CD4-positive, alpha-beta T cell treated with Interleukin-6 at 100 ng/mL for 8 hours (primary cell): ENCODE measurements around the gene SDK1.
"Not testable (repeated sequence)": the region's sequence is repeated elsewhere in the genome, so short reads cannot be mapped to it uniquely, and the experiment has no call there.

ENCODE experiments used
- DNase-seq: peaks from one replicate; pipeline ENCODE4 v3.0.0-alpha.2; 2020; ENCODE audit warnings: mixed read lengths, low spot score

Gene SDK1

GRCh38 chr7:3538041-3538440 is 237.0 kb downstream of the SDK1 start:
- no peak for DNase-seq

- DNase-seq: no peak
Observed at GRCh38 chr7:3540456-3541220, 239.6 kb downstream of the SDK1 start.

DNA sequence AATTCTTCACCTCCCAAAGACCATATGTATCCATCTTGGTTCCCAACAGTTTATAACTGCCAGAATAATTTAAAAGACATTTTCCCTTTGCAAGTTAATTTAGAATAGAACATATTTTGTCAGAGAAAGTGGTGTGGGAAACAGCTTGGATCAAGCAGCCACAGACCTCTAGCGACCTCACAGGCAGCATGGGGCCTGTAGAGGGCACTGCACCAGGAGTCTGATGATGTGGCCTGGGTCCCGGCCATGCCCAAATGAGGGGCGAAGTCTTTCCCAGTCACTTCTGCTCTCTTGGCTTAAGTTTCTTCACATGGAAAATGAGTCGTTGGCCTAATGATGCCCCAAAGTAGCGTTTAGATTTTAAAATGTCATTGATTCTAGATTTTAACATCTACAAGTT is 243.2 kb downstream of the SDK1 start:
- no peak for DNase-seq

GRCh38 chr7:3548815-3549214 is 247.8 kb downstream of the SDK1 start:
- no peak for DNase-seq

- no peak for DNase-seq
Observed at GRCh38 chr7:3549601-3550000, 248.5 kb downstream of the SDK1 start.

DNA sequence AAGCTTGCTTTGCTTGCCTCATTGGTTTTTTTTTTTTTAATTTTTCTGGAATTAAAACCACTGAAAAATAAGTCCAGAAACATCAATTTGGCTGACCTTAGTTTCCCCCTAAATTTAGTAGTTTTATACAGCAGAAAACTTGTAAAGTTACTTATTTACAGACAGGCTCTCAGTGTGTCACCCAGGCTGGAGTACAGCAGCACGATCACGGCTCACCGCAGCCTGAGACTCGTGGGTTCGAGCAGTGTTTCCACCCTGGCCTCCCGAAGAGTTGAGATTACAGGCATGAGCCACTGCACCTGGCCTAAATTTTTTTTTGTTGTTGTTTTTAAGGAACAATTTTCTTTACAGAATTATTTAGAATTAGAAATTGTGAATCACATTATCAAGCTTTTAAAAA is 250.5 kb downstream of the SDK1 start:
- DNase-seq: no peak

GRCh38 chr7:3552499-3552898 is 251.4 kb downstream of the SDK1 start:
- DNase-seq: no peak

- DNase-seq: no peak
Observed at GRCh38 chr7:3558400-3558799, 257.3 kb downstream of the SDK1 start.

DNA sequence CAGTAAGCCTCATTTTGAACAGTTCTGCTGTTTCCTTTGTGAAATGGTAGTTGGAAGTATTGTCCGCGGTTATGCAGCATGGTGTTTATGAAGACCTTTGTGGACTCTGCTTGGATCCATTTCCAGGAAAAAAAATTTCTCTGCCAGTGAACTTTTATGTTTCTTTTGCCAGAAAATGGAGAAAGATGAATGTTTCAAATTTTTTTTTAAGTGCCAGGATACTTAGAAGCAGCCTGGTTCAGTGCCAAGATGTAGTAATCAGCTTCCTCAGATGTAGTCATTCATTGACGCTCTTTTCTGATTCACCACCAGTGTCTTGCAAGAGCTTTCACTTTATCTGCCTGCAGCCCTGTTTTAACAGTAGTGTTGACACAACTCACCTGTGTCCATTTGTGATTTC is 258.2 kb downstream of the SDK1 start:
- DNase-seq: no peak

DNA sequence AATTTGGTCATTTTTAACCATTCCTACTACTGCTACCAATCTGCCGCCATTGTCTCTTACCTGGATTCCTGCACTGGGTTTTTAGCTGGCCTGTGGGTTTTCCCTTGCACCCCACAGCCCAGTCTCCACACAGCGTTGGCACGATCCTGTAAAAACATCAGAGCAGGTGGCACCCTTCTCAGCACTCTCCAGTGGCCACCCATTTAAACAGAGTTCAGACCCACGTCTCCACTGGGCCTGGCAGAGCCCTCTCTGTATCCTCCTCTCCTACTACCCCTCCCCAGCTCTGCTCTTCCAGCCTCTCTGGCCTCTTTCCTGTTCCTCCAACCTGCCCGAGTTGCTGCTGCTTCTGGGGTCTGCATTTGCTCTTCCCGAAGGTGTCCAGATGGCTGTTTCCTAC is 259.4 kb downstream of the SDK1 start:
- no peak for DNase-seq

DNA sequence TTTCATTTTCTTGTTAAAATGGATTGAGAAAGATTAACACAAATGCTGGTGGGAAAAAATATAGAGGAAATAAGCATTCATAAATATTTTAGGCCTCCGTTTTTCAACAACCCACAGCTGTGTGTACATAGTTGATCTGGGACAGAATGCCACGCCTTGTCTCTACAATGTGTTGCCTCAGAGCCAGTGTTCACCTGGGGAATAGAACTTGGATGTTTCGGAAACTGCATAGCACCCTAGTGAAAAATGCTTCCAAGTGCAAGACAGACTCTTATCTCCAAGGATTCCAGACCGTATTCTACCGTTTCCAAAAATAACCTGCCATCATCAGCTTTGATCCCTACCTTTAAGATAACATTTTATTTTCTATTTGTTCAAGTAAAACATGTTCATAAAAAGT is 260.9 kb downstream of the SDK1 start:
- DNase-seq: no peak

GRCh38 chr7:3564231-3564630 is 263.2 kb downstream of the SDK1 start:
- no peak for DNase-seq

- DNase-seq: no peak
Observed at GRCh38 chr7:3568516-3568915, 267.5 kb downstream of the SDK1 start.

DNA sequence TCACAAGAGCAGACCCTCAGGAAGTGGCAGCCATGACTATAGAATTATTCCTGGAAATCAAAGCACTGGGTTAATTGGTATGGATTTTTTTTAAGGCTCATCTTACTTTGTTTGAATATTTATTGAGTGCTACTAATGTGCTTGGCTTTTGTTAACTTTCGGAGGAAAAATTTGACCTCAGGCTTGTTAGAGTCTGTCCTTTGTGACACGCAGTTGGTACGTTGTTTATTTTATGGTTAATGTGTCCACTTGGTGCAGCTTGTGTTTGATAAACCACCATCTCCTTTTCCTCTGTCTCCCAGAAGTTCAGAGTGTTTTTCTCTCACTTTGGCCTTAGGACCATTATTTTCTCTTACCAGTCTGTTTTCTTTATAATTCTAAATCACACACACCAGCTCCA is 268.6 kb downstream of the SDK1 start:
- DNase-seq: no peak

DNA sequence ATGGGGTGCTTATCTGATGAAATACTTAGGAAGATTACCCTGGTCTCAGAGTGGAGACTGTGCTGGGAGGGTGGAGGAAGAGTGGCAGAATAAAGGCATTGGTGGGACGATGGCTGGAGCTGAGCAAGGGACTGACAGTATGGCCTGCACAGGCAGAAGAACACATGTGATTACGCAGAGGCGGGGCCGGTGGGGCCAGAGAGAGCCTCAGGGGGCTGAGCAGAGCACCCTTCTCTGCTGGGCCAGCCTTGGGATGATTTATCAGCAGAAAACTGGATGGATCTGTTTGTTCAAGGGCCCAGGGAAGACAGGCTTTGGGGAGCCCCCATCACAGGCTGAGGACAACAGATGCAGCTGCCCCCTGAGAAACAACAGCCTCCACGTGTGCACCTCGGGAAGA is 272.1 kb downstream of the SDK1 start:
- DNase-seq: no peak

GRCh38 chr7:3574386-3574785 is 273.3 kb downstream of the SDK1 start:
- no peak for DNase-seq

GRCh38 chr7:3575753-3576531 is 274.9 kb downstream of the SDK1 start:
- DNase-seq: no peak

DNA sequence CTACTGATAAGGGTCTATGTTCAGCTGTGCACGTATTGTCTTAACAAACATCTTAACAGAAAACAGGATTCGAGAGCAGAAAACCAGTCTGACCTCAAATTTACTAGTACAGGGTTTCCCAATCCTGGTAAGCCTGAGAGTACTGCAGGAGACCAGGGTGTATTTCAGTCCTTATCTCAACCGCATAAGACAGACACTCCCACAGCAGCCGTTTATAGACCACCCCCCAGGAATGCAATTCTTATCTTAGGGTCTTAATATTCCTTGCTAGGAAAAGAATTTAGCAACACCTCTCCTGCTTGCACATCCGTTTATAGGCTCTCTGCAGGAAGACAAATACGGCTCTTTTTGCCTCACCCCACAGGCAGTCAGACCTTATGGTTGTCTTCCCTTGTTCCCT is 277.3 kb downstream of the SDK1 start:
- DNase-seq: no peak

DNA sequence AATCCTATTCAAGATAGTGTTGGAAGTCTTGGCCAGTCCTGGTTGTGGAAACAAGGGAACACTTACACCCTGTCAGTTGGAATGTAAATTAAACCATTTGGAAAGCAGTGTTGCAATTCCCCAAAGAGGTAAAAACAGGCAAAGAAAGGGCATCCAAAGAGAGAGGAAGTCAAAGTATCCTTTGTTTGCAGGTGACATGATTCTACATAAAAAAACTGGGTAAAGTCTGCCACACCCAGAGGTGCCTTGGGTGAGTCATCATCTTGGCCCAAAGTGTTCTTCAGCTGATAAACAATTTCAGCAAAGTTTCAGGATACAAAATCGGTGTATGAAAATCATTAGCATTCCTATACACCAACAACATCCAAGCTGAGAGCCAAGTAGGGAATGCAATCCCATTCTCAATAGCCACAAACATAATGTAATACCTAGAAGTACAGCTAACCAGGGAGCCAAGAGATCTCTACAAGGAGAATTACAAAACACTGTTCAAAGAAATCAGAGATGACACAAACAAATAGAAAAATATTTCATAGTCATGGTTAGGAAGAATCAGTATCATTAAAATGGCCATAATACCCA is 278.7 kb downstream of the SDK1 start:
- DNase-seq: no peak

GRCh38 chr7:3582145-3582544 is 281.1 kb downstream of the SDK1 start:
- not testable (repeated sequence) for DNase-seq

DNA sequence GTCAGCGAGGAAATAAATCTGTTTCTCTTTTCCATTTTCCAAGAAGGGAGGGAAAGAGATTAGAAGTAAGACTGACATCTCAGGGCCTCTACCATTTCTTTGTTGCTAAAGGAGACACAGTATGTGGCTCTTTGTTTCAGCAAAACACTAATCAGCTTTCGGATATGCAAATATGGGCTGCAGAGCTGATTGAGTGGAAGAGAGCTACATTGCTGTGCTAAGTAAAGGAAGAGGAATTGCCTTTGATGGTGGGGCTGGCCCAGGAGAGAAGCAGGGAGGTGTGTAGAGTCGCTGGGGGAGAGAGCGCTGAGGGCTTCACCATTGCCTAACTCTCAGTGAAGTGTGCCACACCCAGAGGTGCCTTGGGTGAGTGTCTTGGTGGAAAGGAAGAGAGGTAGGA is 284.8 kb downstream of the SDK1 start:
- DNase-seq: no peak

- no peak for DNase-seq
Observed at GRCh38 chr7:3588341-3588740, 287.3 kb downstream of the SDK1 start.

- no peak for DNase-seq
Observed at GRCh38 chr7:3589752-3590151, 288.7 kb downstream of the SDK1 start.
